Measurements from ENCODE around the gene NRDC.

DNA sequence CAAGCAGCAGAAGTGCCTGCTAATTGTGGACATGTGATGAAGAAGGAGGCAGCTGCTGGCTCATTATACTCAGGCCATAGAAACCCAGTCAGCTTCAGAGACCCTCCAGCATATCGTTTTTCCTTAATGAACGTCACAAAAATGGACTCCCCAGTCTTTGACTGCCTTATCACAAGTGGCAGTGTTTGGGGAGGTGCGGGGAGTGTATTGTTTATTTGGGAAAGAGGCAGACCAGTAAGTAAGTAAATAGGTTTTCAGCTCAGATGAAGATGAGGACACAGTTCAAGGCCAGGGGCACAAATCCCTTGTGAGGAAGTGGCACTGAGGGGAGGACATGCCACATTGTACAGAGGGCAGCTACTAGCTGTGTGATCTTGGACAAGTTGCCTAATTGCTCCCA lies 43.5 kb upstream of the NRDC start:
- TF ChIP-seq, protein P1, sequence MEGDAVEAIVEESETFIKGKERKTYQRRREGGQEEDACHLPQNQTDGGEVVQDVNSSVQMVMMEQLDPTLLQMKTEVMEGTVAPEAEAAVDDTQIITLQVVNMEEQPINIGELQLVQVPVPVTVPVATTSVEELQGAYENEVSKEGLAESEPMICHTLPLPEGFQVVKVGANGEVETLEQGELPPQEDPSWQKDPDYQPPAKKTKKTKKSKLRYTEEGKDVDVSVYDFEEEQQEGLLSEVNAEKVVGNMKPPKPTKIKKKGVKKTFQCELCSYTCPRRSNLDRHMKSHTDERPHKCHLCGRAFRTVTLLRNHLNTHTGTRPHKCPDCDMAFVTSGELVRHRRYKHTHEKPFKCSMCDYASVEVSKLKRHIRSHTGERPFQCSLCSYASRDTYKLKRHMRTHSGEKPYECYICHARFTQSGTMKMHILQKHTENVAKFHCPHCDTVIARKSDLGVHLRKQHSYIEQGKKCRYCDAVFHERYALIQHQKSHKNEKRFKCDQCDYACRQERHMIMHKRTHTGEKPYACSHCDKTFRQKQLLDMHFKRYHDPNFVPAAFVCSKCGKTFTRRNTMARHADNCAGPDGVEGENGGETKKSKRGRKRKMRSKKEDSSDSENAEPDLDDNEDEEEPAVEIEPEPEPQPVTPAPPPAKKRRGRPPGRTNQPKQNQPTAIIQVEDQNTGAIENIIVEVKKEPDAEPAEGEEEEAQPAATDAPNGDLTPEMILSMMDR (IDR thresholded peaks at IDR 0.05; ENCODE audit: low read depth, low read length, poor library complexity, severe bottlenecking), result no peak
- TF ChIP-seq EZH2phosphoT487 (IDR thresholded peaks at IDR 0.05; ENCODE audit: borderline replicate concordance, low read length), result no peak

Data from DOHH2 (cell line).